OCI-M2 (cell line): ENCODE measurements around the gene PFAS.
"Not testable (repeated sequence)": the region's sequence is repeated elsewhere in the genome, so short reads cannot be mapped to it uniquely, and the experiment has no call there.

ENCODE experiments used
- DNase-seq: peaks from one replicate; lab custom pipeline; 2025; ENCODE audit not compliant: unreplicated experiment; lab: John Stamatoyannopoulos, UW

Gene PFAS, protein sequence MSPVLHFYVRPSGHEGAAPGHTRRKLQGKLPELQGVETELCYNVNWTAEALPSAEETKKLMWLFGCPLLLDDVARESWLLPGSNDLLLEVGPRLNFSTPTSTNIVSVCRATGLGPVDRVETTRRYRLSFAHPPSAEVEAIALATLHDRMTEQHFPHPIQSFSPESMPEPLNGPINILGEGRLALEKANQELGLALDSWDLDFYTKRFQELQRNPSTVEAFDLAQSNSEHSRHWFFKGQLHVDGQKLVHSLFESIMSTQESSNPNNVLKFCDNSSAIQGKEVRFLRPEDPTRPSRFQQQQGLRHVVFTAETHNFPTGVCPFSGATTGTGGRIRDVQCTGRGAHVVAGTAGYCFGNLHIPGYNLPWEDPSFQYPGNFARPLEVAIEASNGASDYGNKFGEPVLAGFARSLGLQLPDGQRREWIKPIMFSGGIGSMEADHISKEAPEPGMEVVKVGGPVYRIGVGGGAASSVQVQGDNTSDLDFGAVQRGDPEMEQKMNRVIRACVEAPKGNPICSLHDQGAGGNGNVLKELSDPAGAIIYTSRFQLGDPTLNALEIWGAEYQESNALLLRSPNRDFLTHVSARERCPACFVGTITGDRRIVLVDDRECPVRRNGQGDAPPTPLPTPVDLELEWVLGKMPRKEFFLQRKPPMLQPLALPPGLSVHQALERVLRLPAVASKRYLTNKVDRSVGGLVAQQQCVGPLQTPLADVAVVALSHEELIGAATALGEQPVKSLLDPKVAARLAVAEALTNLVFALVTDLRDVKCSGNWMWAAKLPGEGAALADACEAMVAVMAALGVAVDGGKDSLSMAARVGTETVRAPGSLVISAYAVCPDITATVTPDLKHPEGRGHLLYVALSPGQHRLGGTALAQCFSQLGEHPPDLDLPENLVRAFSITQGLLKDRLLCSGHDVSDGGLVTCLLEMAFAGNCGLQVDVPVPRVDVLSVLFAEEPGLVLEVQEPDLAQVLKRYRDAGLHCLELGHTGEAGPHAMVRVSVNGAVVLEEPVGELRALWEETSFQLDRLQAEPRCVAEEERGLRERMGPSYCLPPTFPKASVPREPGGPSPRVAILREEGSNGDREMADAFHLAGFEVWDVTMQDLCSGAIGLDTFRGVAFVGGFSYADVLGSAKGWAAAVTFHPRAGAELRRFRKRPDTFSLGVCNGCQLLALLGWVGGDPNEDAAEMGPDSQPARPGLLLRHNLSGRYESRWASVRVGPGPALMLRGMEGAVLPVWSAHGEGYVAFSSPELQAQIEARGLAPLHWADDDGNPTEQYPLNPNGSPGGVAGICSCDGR (N-terminal part only)

DNA sequence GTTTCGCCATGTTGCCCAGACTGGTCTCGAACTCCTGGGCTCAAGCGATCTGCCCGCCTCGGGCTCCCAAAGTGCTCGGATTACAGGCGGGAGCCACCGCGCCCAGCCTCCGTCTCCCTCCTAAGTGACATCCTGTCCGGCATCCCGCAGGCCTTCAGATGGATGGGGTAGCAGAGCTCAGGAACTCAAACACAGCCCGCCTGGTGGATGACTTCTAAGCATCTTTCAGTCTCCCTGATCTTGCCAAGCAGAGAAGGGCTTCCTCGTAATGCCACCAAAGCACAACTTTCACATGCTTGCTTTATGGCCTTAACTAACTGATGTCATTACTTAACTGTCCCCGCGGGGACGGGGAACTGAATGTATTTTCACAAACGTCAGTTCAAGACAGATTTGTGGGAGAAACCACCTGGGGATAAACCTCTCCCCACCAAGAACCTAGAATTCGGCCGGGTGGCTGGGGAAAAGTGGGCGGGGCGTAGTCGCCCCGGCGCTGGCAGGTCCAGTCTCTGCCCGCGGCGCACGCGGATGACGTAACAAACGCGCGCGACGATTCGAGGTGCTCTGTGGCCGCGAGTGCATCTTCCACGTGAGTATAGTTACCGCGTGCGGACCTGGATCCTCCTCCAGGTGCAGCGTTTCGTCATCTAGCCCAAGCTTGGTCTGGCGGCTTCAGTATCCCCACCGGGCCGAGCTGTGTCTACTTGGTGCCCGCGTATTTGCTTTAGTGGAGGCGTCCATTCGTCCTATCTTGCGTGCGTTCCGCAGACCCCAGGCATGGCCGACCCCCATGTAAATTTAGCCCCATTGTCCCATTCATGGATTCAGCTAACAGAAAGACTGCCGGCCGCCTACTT is at the start of gene PFAS:
Gene PFAS, plus strand, starts transcription at position 539 of the 857 bp plus-strand sequence. CDS start 4,649 bp downstream, outside the sequence.
- DNase-seq = peak; percentile 71

GRCh38 chr17:8204761-8205555 is 44.1 kb upstream of the PFAS start:
- no peak for DNase-seq

DNA sequence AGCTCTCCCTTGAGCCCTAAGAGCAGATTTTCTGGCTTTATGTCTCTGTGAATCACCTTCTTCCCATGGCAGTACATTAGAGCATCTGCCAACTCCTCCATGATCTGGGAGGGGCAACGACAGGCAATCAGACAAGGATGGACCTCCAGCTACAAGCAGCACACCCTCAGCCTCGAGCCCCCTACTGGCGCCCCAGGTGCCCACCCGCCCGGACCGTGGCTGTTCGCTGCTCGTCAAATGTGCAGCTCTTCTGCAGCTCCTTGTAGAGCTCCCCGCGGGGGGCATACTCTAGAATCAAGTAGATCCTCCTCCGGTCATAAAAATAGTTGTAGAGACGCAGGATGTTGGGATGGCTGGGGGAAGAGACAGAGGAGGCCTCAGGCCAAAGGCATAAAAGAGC is 42.6 kb upstream of the PFAS start:
- DNase-seq = no peak

DNA sequence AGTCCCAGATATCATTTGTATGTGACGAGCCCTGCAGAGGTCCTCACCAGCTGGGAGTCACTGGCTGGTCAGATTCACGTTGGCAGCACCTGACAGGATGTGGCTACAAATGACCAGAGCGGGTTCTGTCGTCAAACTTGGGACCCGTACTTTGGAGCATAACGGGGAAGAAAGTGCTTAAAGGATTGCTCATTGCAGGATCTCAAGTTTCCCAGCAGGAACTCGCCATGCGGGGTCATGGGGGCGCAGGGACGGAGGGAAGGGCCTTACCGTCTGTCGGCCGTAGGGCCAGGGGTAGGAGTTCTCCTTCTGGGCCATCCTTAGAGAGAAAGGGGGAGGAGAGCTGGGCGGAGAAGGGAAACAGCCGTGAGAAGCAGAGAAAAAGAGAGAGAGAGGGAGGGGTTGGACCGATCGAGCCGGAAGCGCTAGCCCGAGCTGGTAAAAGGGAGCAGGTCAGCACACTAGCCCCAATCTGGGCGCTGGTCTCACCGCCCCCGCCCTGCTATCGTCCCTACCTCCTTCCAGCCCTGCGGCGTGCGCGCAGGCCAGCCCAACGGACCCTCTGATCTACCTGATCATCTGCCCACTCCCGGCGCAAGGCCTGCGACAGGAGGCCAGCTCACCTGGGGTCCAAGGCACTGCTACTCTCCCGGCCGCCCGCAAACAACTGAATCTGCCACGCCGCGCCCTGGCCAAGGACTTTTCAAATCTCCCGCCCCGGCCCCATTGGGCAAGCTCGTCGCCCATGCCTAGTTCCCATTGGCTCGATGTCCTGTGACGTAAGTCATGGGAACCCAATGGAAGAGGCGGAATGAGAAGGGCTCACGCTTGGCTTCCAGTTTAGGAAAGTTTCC is 39.0 kb upstream of the PFAS start, which contains the start of gene AURKB:
Gene AURKB, minus strand, starts transcription at position 669 of the 854 bp plus-strand sequence. Its CDS starts 351 bp downstream, at position 318.
- peak; percentile 51 for DNase-seq

- no peak for DNase-seq
These were observed 38.2 kb upstream of the PFAS start for GRCh38 chr17:8210761-8211458.

- no peak for DNase-seq
These were observed 36.5 kb upstream of the PFAS start for GRCh38 chr17:8212312-8213180.

DNA sequence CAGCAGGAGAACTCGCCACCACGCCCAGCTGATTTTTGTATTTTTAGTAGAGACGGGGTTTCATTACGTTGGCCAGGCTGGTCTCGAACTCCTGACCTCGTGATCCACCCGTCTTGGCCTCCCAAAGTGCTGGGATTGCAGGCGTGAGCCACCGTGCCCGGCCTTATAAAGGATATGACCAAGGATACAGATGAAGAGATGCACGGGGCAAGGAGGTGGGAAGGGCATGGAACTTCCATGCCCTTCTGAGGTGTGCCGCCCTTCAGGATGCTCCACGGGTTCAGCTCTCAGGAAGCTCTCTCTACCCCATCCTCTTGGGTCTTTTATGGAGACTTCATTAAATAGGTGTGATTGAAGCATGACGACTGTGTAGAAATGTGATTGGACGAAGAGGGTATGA is 35.1 kb upstream of the PFAS start:
- not testable (repeated sequence) for DNase-seq

- peak; percentile 60 for DNase-seq
These were observed 28.1 kb upstream of the PFAS start for GRCh38 chr17:8220783-8221662.

DNA sequence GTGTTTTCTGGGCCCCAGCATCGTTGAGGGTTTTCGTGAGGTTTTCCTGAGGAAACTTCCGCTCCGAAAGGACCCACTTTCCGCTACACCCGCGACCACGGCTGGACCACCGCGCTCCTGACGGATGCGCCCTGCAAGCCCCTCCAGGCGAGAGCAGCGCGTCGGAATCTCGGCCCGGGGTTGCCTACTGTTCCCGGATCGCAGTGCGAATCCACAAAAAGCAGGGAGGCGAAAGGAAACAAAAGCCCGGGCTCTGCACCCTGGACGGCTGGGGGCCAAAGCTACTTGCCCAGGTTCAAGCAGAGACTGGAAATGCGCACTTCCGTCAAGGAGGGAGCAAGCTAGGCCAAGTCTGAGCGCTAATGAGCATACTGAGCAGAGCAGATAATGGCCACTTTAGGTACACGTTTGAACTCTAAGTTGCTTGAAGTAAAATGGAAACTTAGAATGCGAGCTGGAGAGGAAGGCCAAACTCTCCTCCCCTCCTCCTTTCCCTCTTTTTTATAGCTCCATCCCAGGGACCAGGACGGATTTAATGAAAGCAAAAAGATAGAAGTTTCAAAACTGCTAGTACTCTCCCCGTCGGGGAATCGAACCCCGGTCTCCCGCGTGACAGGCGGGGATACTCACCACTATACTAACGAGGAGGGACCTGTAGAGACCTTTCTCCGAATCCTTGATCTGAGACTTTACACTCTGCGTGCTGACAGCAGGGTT is 27.3 kb upstream of the PFAS start:
- DNase-seq = peak; percentile 88

DNA sequence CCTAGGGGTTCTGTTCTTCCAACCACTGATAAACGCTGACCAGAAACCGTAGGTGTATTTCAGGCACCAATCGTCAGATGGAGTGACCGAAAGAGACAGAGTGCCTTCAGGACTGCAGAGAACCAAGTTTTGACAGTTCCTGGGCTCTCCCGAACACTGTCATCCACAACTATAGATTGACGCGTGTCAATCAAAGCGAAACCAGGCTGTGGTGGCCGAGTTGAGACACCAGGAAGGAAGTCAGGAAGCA is 26.8 kb upstream of the PFAS start:
- no peak for DNase-seq

DNA sequence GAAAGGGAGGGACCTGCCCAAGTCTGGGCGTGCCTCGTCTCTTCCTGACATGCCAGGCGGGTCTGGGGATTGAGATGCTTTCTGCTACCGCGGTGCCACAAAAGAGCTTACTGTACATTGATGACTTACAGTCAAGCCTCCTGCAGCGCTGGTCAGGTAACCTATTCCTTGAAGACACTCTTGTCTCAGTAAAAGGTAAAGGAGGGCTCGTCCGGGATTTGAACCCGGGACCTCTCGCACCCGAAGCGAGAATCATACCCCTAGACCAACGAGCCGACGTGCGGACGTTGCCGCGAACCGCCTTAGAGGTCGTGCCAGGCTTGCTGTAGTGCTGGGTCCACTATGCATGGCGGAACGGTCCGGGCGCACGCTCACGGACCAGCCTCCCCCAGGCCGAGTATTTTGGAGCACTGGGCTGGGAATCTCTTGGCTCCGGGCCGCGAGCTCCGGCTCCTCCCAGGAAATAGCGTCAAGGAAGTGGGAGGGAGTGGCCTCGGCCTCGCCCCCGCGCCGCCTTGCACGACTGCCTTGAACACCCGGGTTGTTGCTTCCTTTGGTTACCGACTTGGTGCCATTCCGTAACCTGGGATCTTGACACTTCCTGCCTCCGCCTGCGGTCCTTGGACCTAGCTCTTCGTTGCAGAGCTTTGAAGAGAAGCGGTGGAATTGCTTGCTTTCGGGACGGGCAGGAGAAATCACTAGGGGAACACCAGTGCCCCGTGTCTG is 26.3 kb upstream of the PFAS start:
- DNase-seq = peak; percentile 61

- DNase-seq = peak; percentile 85
These were observed 25.5 kb upstream of the PFAS start for GRCh38 chr17:8223356-8224126.

- DNase-seq = no peak
These were observed 23.9 kb upstream of the PFAS start for GRCh38 chr17:8224891-8225812.
